Hepatocyte (in vitro differentiated cells): Measurements from ENCODE around the gene UBE3C.

Source experiments
- EZH2 ChIP-seq: fragments of 200-600 bp; sonication (generic); IDR thresholded peaks from 2 replicates; pipeline ENCODE4 v1.6.1; 2016; ENCODE audit warnings: antibody characterized with exemption, mild to moderate bottlenecking, borderline replicate concordance
- TF ChIP-seq, protein P1 (sequence below): fragments of 200-600 bp; sonication (generic); IDR thresholded peaks from 2 replicates; pipeline ENCODE4 v1.5.1; 2016; ENCODE audit warnings: antibody characterized with exemption, mild to moderate bottlenecking; ENCODE audit not compliant: poor library complexity

DNA sequence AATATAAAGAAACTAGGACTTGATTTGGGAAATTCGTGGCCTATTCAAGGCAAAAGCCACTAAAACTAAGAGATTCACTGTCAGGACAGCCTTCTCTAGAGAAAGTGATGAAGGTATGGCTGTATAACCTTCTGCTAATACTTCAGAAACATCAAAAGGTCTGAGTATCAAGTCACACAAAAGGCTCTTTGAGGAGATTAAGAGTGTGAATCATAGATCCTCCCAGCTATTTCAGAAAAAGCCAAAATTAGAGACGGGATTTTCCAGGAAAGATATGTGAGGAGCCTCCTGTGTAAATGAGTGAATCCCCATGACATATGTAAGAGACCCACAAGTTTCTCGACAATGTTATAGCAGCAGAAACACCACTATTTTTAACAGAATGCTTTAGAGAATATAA, 56.2 kb downstream of the UBE3C start:
- TF ChIP-seq, protein P1, sequence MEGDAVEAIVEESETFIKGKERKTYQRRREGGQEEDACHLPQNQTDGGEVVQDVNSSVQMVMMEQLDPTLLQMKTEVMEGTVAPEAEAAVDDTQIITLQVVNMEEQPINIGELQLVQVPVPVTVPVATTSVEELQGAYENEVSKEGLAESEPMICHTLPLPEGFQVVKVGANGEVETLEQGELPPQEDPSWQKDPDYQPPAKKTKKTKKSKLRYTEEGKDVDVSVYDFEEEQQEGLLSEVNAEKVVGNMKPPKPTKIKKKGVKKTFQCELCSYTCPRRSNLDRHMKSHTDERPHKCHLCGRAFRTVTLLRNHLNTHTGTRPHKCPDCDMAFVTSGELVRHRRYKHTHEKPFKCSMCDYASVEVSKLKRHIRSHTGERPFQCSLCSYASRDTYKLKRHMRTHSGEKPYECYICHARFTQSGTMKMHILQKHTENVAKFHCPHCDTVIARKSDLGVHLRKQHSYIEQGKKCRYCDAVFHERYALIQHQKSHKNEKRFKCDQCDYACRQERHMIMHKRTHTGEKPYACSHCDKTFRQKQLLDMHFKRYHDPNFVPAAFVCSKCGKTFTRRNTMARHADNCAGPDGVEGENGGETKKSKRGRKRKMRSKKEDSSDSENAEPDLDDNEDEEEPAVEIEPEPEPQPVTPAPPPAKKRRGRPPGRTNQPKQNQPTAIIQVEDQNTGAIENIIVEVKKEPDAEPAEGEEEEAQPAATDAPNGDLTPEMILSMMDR: no peak
- TF ChIP-seq EZH2: no peak
